ENCODE results near the gene MYOF. TPM values are rescaled to one million over a fixed set of nuclear protein-coding genes. Genes with fewer than 3 reads are reported as not detected.
A peak's percentile ranks its signal among the peaks of the same experiment; 100 is the strongest.
"Not testable (repeated sequence)": the region's sequence is repeated elsewhere in the genome, so short reads cannot be mapped to it uniquely, and the experiment has no call there.

MYOF gene
- total and polyA plus RNA-seq, 3 donors from 2014 or later = 9.4 to 21.4 (median 12.3) TPM

GRCh38 chr10:93420091-93420490 lies 62.0 kb downstream of the MYOF start:
- no peaks in the 10 kb centered on the region for H3K27me3 ChIP-seq
- H3K36me3 ChIP-seq (ENCODE audit: low read depth, missing control alignments) = no peaks in the 10 kb centered on the region
- TF ChIP-seq POLR2A (IDR thresholded peaks at IDR 0.05) (no peak), CTCF (IDR thresholded peaks at IDR 0.05) (no peak)
- H3K27ac ChIP-seq = peak overlapping the region in 1 of 2 donors; percentile 8
- H3K4me1 ChIP-seq = no peaks in the 10 kb centered on the region
- intact Hi-C loops (cut with DNase I; ENCODE audit: low total_unique reads) = no loop called here
- no peak overlapping the region for H3K4me3 ChIP-seq
- WGBS, 2 donors = 46 to 62% methylated on average over 5 of the region's 5 CpGs
- no peak for DNase-seq
- H3K9me3 ChIP-seq = no peaks in the 10 kb centered on the region

DNA sequence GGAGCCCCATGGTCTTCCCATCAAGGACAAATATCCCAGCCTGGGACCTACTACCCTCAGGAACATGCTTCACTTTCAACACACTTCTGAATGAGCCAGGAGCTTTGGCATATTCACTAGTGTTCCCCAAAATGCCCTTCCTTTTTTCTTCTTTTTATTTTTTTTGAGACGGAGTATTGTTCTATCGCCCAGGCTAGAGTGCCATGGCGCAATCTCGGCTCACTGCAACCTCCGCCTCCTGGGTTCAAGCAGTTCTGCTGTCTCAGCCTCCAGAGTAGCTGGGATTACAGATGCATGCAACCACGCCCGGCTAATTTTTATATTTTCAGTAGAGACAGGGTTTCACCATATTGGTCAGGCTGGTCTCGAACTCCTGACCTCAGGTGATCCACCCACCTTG lies 63.1 kb downstream of the MYOF start:
- H3K36me3 ChIP-seq (ENCODE audit: low read depth, missing control alignments); H3K9me3 ChIP-seq; H3K4me1 ChIP-seq; H3K27ac ChIP-seq; DNase-seq; H3K4me3 ChIP-seq; H3K27me3 ChIP-seq; intact Hi-C loops (cut with DNase I; ENCODE audit: low total_unique reads): not testable (repeated sequence)
- WGBS, 2 donors = 87 to 94% methylated on average over 8 of the region's 8 CpGs

DNA sequence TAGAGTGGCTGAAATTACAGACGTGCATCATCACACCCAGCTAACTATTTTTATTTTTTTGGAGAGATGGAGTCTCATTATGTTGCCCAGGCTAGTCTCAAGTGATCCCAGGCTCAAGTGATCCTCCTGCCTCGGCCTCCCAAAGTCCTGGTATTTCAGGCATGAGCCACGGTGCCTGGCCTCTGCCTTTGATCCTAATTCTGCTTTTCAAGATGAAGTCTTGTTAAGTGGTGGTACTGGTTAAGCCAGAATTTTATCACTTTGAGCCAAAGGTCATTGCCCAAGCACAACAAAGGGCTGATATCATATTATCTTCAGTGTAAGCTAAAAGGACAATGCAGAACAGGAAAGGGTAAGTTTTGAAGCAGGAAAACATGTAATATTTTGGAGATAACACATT lies 64.2 kb downstream of the MYOF start:
- no peaks in the 10 kb centered on the region for H3K36me3 ChIP-seq (ENCODE audit: low read depth, missing control alignments)
- no peak overlapping the region for H3K27ac ChIP-seq
- no peak for TF ChIP-seq POLR2A (IDR thresholded peaks at IDR 0.05)
- TF ChIP-seq CTCF (IDR thresholded peaks at IDR 0.05) = no peak
- intact Hi-C loops (cut with DNase I; ENCODE audit: low total_unique reads) = no loop called here
- H3K9me3 ChIP-seq = no peaks in the 10 kb centered on the region
- no peaks in the 10 kb centered on the region for H3K27me3 ChIP-seq
- DNase-seq = no peak
- H3K4me3 ChIP-seq = no peak overlapping the region
- no peaks in the 10 kb centered on the region for H3K4me1 ChIP-seq
- WGBS, 2 donors = 72 to 83% methylated on average over 3 of the region's 3 CpGs

- H3K27ac ChIP-seq = no peak overlapping the region
- 79 to 89% methylated on average over 3 of the region's 3 CpGs for WGBS, 2 donors
- H3K4me1 ChIP-seq = no peaks in the 10 kb centered on the region
- no peaks in the 10 kb centered on the region for H3K27me3 ChIP-seq
- no peak overlapping the region for H3K4me3 ChIP-seq
- DNase-seq = no peak
- no peak for TF ChIP-seq POLR2A (IDR thresholded peaks at IDR 0.05)
- intact Hi-C loops (cut with DNase I; ENCODE audit: low total_unique reads) = no loop called here
- H3K9me3 ChIP-seq = no peaks in the 10 kb centered on the region
- no peaks in the 10 kb centered on the region for H3K36me3 ChIP-seq (ENCODE audit: low read depth, missing control alignments)
These were observed 64.9 kb downstream of the MYOF start for GRCh38 chr10:93417266-93417665.

DNA sequence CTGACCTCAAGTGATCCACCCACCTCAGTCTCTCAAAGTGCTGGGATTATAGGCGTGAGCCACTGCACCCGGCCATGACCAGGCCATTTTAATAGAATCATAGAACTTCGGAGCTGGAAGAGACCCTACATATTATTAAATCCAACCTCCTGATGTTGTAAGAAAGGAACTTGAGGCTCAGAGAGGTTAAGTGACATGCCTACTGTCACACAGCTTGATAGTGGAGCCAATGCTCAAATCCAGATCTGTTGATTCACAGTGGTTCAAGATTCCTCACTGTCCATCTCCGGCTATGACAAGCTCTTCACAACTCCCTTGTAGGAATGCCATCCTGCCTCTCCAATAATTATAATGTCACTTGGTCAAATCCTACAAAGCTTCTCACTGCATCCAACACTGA lies 65.3 kb downstream of the MYOF start:
- no peak for DNase-seq
- Histone ChIP-seq H3K27me3 (no peaks in the 10 kb centered on the region), H3K4me1 (no peaks in the 10 kb centered on the region), H3K27ac (no peak overlapping the region), H3K4me3 (no peak overlapping the region), H3K9me3 (no peaks in the 10 kb centered on the region), H3K36me3 (ENCODE audit: low read depth, missing control alignments) (no peaks in the 10 kb centered on the region)
- WGBS, 2 donors = 97 to 98% methylated on average over 4 of the region's 4 CpGs
- intact Hi-C loops (cut with DNase I; ENCODE audit: low total_unique reads) = no loop called here
- no peak for TF ChIP-seq POLR2A (IDR thresholded peaks at IDR 0.05)
- TF ChIP-seq CTCF (IDR thresholded peaks at IDR 0.05) = no peak

- intact Hi-C loops (cut with DNase I; ENCODE audit: low total_unique reads) = no loop called here
- no peaks in the 10 kb centered on the region for H3K36me3 ChIP-seq (ENCODE audit: low read depth, missing control alignments)
- 78 to 83% methylated on average over 6 of the region's 6 CpGs for WGBS, 2 donors
- no peak overlapping the region for H3K27ac ChIP-seq
- no peaks in the 10 kb centered on the region for H3K4me1 ChIP-seq
- no peaks in the 10 kb centered on the region for H3K9me3 ChIP-seq
- TF ChIP-seq CTCF (IDR thresholded peaks at IDR 0.05) (no peak), POLR2A (IDR thresholded peaks at IDR 0.05) (no peak)
- DNase-seq = no peak
- H3K4me3 ChIP-seq = no peak overlapping the region
- H3K27me3 ChIP-seq = no peaks in the 10 kb centered on the region
These were observed 66.4 kb downstream of the MYOF start for GRCh38 chr10:93415693-93416092.
